ENCODE data around the gene VTI1A. TPM values are rescaled to one million over a fixed set of nuclear protein-coding genes. Genes with fewer than 3 reads are reported as not detected.

Gene VTI1A
- total RNA-seq, 1 experiment from 2014 or later, result 28.6 TPM

DNA sequence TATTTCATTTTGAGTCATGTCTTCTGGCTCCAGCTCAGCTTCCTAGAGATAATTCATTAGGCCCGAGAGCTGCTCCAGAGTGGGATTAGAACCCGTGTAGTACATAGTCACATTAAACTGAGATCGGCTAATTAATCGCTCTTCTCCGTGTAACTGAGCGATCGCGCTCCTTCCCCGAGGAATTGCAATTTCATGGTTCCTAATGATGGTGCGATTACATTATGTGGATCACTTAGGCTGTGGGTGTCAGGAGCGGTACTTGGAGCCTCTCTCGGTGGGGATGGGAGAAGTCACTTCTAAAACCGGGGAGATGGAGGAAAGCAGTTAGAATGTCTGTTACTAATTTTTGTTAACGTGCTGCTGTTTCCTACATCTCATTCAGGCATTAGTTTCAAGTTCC lies 380.1 kb downstream of the VTI1A start:
- no TSS peak for BruUV-seq (replicated peaks)
- Mint-ChIP-seq H3K4me1 (ENCODE audit: low read depth, unreplicated experiment) (peaks cover 5% of the 10 kb centered on the region), H3K36me3 (ENCODE audit: insufficient read depth, unreplicated experiment) (no peaks in the 10 kb centered on the region), H3K27me3 (ENCODE audit: unreplicated experiment) (no peaks in the 10 kb centered on the region), H3K4me3 (ENCODE audit: low read depth, unreplicated experiment) (no peak overlapping the region), H3K9me3 (ENCODE audit: low read depth, unreplicated experiment) (no peaks in the 10 kb centered on the region), H3K27ac (ENCODE audit: unreplicated experiment) (no peak overlapping the region)
- intact Hi-C loops (cut with micrococcal nuclease; ENCODE audit: unreplicated experiment), result no loop called here
- no peak for DNase-seq
- CTCF ChIA-PET, result no interaction called here
- TF ChIP-seq, protein P1, sequence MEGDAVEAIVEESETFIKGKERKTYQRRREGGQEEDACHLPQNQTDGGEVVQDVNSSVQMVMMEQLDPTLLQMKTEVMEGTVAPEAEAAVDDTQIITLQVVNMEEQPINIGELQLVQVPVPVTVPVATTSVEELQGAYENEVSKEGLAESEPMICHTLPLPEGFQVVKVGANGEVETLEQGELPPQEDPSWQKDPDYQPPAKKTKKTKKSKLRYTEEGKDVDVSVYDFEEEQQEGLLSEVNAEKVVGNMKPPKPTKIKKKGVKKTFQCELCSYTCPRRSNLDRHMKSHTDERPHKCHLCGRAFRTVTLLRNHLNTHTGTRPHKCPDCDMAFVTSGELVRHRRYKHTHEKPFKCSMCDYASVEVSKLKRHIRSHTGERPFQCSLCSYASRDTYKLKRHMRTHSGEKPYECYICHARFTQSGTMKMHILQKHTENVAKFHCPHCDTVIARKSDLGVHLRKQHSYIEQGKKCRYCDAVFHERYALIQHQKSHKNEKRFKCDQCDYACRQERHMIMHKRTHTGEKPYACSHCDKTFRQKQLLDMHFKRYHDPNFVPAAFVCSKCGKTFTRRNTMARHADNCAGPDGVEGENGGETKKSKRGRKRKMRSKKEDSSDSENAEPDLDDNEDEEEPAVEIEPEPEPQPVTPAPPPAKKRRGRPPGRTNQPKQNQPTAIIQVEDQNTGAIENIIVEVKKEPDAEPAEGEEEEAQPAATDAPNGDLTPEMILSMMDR (IDR thresholded peaks at IDR 0.05; ENCODE audit: unreplicated experiment), result no peak

DNA sequence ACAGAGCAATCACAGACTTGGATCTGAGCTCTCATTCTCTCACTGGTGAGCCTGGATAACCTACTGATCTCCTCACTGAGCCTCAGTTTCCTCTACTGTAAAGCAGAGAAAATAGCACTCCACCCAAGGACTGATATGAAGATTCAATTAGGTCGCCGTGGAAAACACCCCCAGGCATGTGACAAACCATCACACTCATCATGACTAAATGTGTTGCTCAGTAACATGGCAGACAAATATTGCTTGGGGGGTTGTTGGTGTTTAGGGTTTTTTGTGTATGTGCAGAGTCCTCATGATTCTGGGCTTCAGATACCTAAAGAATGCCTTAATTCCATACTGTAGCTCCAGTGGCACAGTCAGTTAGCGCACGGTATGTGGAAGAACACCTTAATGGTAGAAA lies 380.9 kb downstream of the VTI1A start:
- Mint-ChIP-seq H3K36me3 (ENCODE audit: insufficient read depth, unreplicated experiment) (peaks cover 4% of the 10 kb centered on the region), H3K4me1 (ENCODE audit: low read depth, unreplicated experiment) (peaks cover 14% of the 10 kb centered on the region), H3K27me3 (ENCODE audit: unreplicated experiment) (no peaks in the 10 kb centered on the region), H3K9me3 (ENCODE audit: low read depth, unreplicated experiment) (no peaks in the 10 kb centered on the region), H3K27ac (ENCODE audit: unreplicated experiment) (no peak overlapping the region), H3K4me3 (ENCODE audit: low read depth, unreplicated experiment) (no peak overlapping the region)
- TF ChIP-seq, protein P1 (IDR thresholded peaks at IDR 0.05; ENCODE audit: unreplicated experiment), result no peak
- CTCF ChIA-PET, result no interaction called here
- no peak for DNase-seq
- intact Hi-C loops (cut with micrococcal nuclease; ENCODE audit: unreplicated experiment), result no loop called here
- BruUV-seq (replicated peaks), result no TSS peak

DNA sequence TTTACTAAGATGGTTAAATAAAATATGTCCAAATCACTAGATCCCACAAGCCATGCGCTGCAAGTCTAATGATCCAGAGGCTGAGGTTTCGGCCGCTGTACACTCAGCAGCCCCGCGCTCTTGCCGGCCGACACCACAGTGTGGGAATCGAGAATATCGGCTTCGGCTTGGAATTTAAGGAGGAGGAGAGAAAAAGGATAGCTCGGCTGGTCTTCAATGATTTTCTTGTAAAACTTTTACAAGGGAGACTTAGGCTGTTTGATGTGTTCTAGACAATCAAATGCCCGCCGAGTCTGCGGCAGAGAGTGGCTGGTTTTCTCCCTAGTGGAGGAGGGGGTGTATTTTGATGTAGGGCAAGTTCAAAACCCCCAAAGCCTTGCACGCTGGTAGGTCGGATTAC lies 384.8 kb downstream of the VTI1A start:
- no peak overlapping the region for H3K4me3 Mint-ChIP-seq (ENCODE audit: low read depth, unreplicated experiment)
- intact Hi-C loops (cut with micrococcal nuclease; ENCODE audit: unreplicated experiment), result no loop called here
- peaks cover 21% of the 10 kb centered on the region for H3K4me1 Mint-ChIP-seq (ENCODE audit: low read depth, unreplicated experiment)
- peaks cover 4% of the 10 kb centered on the region for H3K36me3 Mint-ChIP-seq (ENCODE audit: insufficient read depth, unreplicated experiment)
- H3K27me3 Mint-ChIP-seq (ENCODE audit: unreplicated experiment), result no peaks in the 10 kb centered on the region
- DNase-seq, result no peak
- CTCF ChIA-PET, result no interaction called here
- BruUV-seq (replicated peaks), result no TSS peak
- no peaks in the 10 kb centered on the region for H3K9me3 Mint-ChIP-seq (ENCODE audit: low read depth, unreplicated experiment)
- TF ChIP-seq, protein P1 (IDR thresholded peaks at IDR 0.05; ENCODE audit: unreplicated experiment), result no peak
- no peak overlapping the region for H3K27ac Mint-ChIP-seq (ENCODE audit: unreplicated experiment)

DNA sequence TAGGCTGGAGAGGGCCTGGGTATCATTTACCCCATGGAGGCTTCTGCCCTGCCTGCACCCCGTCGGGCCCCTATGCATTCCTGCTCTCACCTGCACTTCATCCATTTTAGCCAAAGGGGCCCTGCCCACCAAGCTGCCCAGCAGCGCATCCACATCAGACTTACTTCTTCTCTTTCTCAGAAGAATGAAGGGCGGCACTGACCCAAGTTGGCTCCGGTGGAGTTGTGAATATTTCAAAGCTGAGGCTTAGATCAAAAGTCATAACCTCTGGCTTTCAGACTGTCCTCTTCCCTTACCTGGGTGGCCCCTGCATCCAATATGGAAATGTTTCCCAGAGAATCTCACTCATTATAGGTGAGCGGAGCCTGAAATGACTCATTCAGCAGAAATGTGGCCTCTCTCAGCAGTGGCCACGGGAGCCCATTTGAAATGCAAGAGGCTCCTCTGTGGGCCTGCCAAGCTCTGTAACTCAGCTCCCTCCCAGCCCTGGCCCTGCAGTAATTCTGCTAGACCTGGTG lies 385.4 kb downstream of the VTI1A start:
- no peak overlapping the region for H3K27ac Mint-ChIP-seq (ENCODE audit: unreplicated experiment)
- TF ChIP-seq, protein P1 (IDR thresholded peaks at IDR 0.05; ENCODE audit: unreplicated experiment), result no peak
- H3K4me1 Mint-ChIP-seq (ENCODE audit: low read depth, unreplicated experiment), result peaks cover 21% of the 10 kb centered on the region
- peak; percentile 17 for DNase-seq
- no peaks in the 10 kb centered on the region for H3K9me3 Mint-ChIP-seq (ENCODE audit: low read depth, unreplicated experiment)
- intact Hi-C loops (cut with micrococcal nuclease; ENCODE audit: unreplicated experiment), result no loop called here
- H3K27me3 Mint-ChIP-seq (ENCODE audit: unreplicated experiment), result no peaks in the 10 kb centered on the region
- CTCF ChIA-PET, result no interaction called here
- H3K36me3 Mint-ChIP-seq (ENCODE audit: insufficient read depth, unreplicated experiment), result peaks cover 4% of the 10 kb centered on the region
- no peak overlapping the region for H3K4me3 Mint-ChIP-seq (ENCODE audit: low read depth, unreplicated experiment)
- BruUV-seq (replicated peaks), result no TSS peak

Data from Calu3 (cell line).